Body of pancreas (tissue), 4 donors: Measurements from ENCODE around the gene FAM47E. TPM values are rescaled to one million over a fixed set of nuclear protein-coding genes. Genes with fewer than 3 reads are reported as not detected.

Source experiments
- ATAC-seq: fragments of 150-250 bp; one replicate; pipeline ENCODE4 v1.9.1; 2016
- DNase-seq, 4 donors: peaks; one replicate each; pipeline ENCODE4 v3.0.0-alpha.2; 2019
- H3K27ac ChIP-seq, 4 donors: fragments of 200-600 bp; sonication (generic); 1 replicate in 3 of 4; 2 replicates in 1 of 4; pipeline versions ENCODE4 v1.5.1 to v1.6.1; 2016 to 2019; ENCODE audit warnings: mild to moderate bottlenecking in 1 of 4, mixed read lengths in 1 of 4, moderate library complexity in 1 of 4
- H3K27me3 ChIP-seq, 2 donors: fragments of 200-600 bp; sonication (generic); one replicate each; pipeline ENCODE4 v1.6.0; 2016; ENCODE audit warnings: mild to moderate bottlenecking in 1 of 2
- H3K36me3 ChIP-seq, 2 donors: fragments of 200-600 bp; sonication (generic); replicated peaks in 1 of 2; 2 replicates each; pipeline ENCODE4 v1.5.1; 2016; ENCODE audit warnings: low read depth in 2 of 2; ENCODE audit not compliant: insufficient read depth in 1 of 2
- H3K4me1 ChIP-seq: fragments of 200-600 bp; sonication (generic); one replicate; pipeline ENCODE4 v1.6.0; 2016
- H3K4me3 ChIP-seq, 2 donors: fragments of 200-600 bp; sonication (generic); 1 replicate in 1 of 2; 2 replicates in 1 of 2; pipeline ENCODE4 v1.5.1; 2016 to 2019
- H3K9me3 ChIP-seq, 3 donors: fragments of 200-600 bp; sonication (generic); 1 replicate in 2 of 3; 2 replicates in 1 of 3; pipeline ENCODE4 v1.5.1; 2016
- POLR2A ChIP-seq, 3 donors: fragments of 450-650 bp; IDR thresholded peaks; one replicate each; pipeline ENCODE4 v1.6.1; 2016; ENCODE audit warnings: antibody characterized with exemption in 3 of 3, mild to moderate bottlenecking in 2 of 3
- WGBS, 2 donors: methylation state at CpG; one replicate each; pipeline ENCODE4 v1.1.5; 2017; 5-methylcytosine and 5-hydroxymethylcytosine counted together
- intact Hi-C: fragments of 100-400 bp; cut with DNase I; formaldehyde crosslinking; loops from one replicate; pipeline ENCODE4 v1.15.1; 2023
- total RNA-seq, 2 donors: library from RNA; depleted of rRNA; stranded (reverse); fragments of >200 nt; gene quantifications; one replicate each; pipeline ENCODE4 v1.1.0, GENCODE V29; 2016
- TF ChIP-seq, protein P1 (sequence below), 7 experiments: fragments of 450-650 bp in 4 of 7; fragments of 200-600 bp in 3 of 7; sonication (generic) in 3 of 7; IDR thresholded peaks; one replicate each; pipeline ENCODE4 v1.5.1; 2016 to 2019; ENCODE audit warnings: antibody characterized with exemption in 7 of 7

Gene FAM47E
- total RNA-seq, 2 donors from 2014 or later: 10.1 to 16.2 TPM

DNA sequence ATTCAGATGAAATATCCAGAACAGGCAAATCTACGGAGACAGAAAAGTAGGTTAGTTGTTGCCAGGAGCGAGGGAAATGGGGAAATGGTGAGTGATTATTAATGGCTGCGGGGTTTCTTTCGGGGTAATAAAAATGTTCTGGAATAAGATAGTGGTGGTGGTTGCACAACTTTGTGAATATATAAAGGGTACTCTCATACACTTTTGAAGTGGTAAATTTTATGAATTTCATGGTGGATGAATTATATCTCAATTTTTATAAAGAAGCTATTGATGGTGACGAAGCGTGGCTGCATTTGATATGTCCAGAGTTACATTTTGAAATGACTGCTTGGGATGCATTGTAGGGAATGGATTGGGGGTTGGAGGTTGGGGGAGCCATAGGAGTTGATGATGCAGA lies 16.3 kb downstream of the FAM47E start:
- H3K36me3 ChIP-seq: peaks cover 0 to 5% of the 10 kb centered on the region in 2 donors
- no peaks in the 10 kb centered on the region for H3K9me3 ChIP-seq
- no peaks in the 10 kb centered on the region for H3K4me1 ChIP-seq
- H3K27ac ChIP-seq: no peak overlapping the region
- H3K4me3 ChIP-seq: no peak overlapping the region
- no peak for DNase-seq
- no peak for ATAC-seq
- WGBS, 2 donors: 95 to 98% methylated on average over 6 of the region's 6 CpGs
- intact Hi-C loops: no loop called here
- no peaks in the 10 kb centered on the region for H3K27me3 ChIP-seq
- TF ChIP-seq POLR2A (IDR thresholded peaks at IDR 0.05): no peak
- TF ChIP-seq, protein P1, sequence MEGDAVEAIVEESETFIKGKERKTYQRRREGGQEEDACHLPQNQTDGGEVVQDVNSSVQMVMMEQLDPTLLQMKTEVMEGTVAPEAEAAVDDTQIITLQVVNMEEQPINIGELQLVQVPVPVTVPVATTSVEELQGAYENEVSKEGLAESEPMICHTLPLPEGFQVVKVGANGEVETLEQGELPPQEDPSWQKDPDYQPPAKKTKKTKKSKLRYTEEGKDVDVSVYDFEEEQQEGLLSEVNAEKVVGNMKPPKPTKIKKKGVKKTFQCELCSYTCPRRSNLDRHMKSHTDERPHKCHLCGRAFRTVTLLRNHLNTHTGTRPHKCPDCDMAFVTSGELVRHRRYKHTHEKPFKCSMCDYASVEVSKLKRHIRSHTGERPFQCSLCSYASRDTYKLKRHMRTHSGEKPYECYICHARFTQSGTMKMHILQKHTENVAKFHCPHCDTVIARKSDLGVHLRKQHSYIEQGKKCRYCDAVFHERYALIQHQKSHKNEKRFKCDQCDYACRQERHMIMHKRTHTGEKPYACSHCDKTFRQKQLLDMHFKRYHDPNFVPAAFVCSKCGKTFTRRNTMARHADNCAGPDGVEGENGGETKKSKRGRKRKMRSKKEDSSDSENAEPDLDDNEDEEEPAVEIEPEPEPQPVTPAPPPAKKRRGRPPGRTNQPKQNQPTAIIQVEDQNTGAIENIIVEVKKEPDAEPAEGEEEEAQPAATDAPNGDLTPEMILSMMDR (IDR thresholded peaks at IDR 0.05): no peak

DNA sequence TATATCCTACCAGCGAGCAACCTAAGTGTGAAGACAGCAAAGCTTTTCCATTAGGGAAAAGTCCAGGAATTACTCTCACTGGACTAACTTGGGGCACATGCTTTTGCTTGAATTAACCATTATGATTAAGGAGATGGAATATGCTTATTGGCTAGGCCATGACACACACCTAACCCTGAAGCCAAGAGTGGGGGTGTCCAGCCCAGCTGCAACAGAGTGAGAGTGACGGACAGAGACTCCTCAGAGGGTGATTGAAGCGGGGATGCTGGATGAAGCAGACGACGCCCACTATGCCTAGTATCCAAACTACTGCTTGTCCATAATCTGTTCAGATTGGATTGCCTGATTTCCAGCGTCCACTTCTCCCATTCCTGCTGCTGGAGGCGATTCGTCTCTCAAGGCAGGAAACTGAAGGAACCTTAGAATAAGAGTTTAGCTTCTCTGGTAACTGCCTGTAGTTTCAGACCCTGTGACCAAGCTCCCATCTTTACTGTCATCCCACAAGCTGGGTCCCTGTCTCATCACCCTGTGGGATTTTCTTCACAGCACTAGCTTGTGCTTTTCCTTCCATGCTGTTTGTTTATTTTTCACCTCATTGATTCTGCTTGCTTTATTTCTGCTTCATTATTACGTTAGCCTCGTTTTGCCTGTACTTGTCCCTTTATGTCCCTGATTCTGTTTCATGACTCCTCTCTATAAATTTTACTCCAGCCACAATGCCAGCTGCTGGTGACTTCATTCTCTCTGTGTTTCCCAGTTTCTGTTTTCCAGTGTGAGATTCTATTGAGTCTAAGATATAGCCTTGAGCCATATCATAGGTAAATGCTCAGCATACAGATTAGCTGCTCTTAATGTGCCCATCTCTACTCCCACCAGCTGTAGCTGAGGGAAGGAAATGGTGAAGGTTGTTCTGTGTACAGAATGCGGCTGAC lies 19.0 kb downstream of the FAM47E start:
- intact Hi-C loops: no loop called here
- Histone ChIP-seq H3K36me3 (no peaks in the 10 kb centered on the region), H3K27me3 (no peaks in the 10 kb centered on the region), H3K9me3 (no peaks in the 10 kb centered on the region), H3K4me1 (no peaks in the 10 kb centered on the region), H3K4me3 (no peak overlapping the region), H3K27ac (no peak overlapping the region)
- WGBS, 2 donors: 84 to 86% methylated on average over 11 of the region's 11 CpGs
- DNase-seq: no peak
- ATAC-seq: no peak
- TF ChIP-seq POLR2A (IDR thresholded peaks at IDR 0.05): no peak
- TF ChIP-seq, protein P1 (IDR thresholded peaks at IDR 0.05): no peak

DNA sequence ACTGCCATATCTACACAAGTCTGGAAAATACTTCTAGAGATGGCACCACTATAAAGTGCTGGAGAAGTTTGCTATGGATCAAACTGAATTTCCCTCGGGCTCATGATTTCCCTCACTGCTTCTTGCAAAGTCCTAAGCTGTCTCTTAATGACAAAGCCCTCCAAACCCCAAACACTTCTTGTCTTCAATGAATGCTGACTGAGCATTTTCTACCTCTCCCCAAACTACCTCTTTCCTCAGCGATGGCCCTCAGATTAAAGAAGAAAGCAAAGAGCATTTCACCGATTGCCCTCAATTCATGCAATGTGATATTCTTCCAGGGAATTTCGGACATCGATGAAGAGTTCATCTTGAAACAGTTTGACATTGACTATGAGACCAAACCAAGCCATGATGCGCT lies 19.7 kb downstream of the FAM47E start:
- Histone ChIP-seq H3K27me3 (no peaks in the 10 kb centered on the region), H3K27ac (no peak overlapping the region), H3K36me3 (no peaks in the 10 kb centered on the region), H3K4me3 (no peak overlapping the region), H3K4me1 (no peaks in the 10 kb centered on the region), H3K9me3 (no peaks in the 10 kb centered on the region)
- intact Hi-C loops: no loop called here
- WGBS, 2 donors: 89 to 98% methylated on average over 6 of the region's 6 CpGs
- TF ChIP-seq, protein P1 (IDR thresholded peaks at IDR 0.05): no peak
- TF ChIP-seq POLR2A (IDR thresholded peaks at IDR 0.05): no peak
- no peak for DNase-seq
- no peak for ATAC-seq

DNA sequence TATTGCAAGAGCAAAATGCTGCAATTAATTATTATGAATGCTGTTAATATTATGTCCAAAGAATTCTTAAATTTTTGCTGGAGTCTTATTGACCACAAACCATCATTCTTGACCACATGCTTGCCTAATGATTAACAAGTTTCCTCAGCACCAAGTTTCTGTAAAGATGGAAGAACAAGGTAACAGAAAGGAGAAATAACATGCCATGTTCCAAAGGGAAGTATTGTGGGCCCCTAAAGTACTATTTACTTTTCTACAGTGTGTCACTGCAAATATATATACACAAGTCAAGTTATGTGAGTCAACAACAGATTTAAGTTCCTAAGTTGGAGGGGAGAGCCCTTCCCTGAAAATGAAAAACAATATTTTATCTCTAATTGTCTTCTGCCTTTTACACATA lies 20.6 kb downstream of the FAM47E start:
- no peaks in the 10 kb centered on the region for H3K9me3 ChIP-seq
- TF ChIP-seq, protein P1 (IDR thresholded peaks at IDR 0.05): no peak
- TF ChIP-seq POLR2A (IDR thresholded peaks at IDR 0.05): no peak
- no peaks in the 10 kb centered on the region for H3K36me3 ChIP-seq
- H3K4me1 ChIP-seq: no peaks in the 10 kb centered on the region
- H3K27me3 ChIP-seq: no peaks in the 10 kb centered on the region
- DNase-seq: no peak
- H3K4me3 ChIP-seq: no peak overlapping the region
- intact Hi-C loops: no loop called here
- no peak overlapping the region for H3K27ac ChIP-seq
- no peak for ATAC-seq

DNA sequence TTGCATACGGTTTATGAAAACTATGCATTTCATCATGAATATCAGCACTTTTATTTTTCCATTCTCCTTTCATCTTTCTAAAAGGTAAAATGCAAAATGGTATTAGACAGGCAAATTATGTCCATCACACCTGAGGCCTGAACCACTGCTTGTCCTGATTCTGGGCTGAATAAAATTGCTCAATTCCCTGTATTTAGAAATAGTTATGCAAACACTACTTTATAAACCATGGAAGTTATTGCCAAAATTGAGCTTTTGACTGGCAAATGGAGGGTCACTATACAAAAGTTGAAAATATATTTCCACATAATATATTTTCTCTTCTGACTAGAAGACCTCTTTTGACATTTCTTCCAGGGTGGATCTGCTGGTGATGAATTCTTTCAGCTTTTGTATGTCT lies 21.1 kb downstream of the FAM47E start:
- DNase-seq (no peak), ATAC-seq (no peak)
- H3K4me3 ChIP-seq: no peak overlapping the region
- no peaks in the 10 kb centered on the region for H3K9me3 ChIP-seq
- 0 to 62% methylated on average over 1 of the region's 1 CpG for WGBS, 2 donors
- intact Hi-C loops: no loop called here
- no peaks in the 10 kb centered on the region for H3K36me3 ChIP-seq
- no peak overlapping the region for H3K27ac ChIP-seq
- no peaks in the 10 kb centered on the region for H3K27me3 ChIP-seq
- TF ChIP-seq, protein P1 (IDR thresholded peaks at IDR 0.05): no peak
- no peak for TF ChIP-seq POLR2A (IDR thresholded peaks at IDR 0.05)
- no peaks in the 10 kb centered on the region for H3K4me1 ChIP-seq
